NCI-H146 treated with DMSO at 0.1 percent for 48 hours (cell line): ENCODE data around the gene HOXD12.

Source experiments
- DNase-seq: peaks from one replicate; lab custom pipeline; 2025; ENCODE audit not compliant: unreplicated experiment; lab: John Stamatoyannopoulos, UW

The HOXD12 gene

GRCh38 chr2:176118601-176119339 is 19.2 kb downstream of the HOXD12 start:
- no peak for DNase-seq

GRCh38 chr2:176120364-176121189 is 21.0 kb downstream of the HOXD12 start:
- no peak for DNase-seq

- no peak for DNase-seq
These were observed 21.8 kb downstream of the HOXD12 start for GRCh38 chr2:176121190-176122051.

GRCh38 chr2:176122052-176122682 is 22.6 kb downstream of the HOXD12 start:
- DNase-seq, result no peak

- no peak for DNase-seq
These were observed 23.3 kb downstream of the HOXD12 start, which contains the start of gene HOXD9 for GRCh38 chr2:176122683-176123410. Gene HOXD9, plus strand, starts transcription at chr2:176122719. Its CDS starts 50 bp downstream, at chr2:176122769.

- no peak for DNase-seq
These were observed 24.0 kb downstream of the HOXD12 start for GRCh38 chr2:176123411-176124109.

GRCh38 chr2:176124110-176124946 is 24.7 kb downstream of the HOXD12 start:
- DNase-seq, result no peak

GRCh38 chr2:176124947-176125771 is 25.6 kb downstream of the HOXD12 start:
- DNase-seq, result no peak

GRCh38 chr2:176125772-176126054 is 26.1 kb downstream of the HOXD12 start:
- no peak for DNase-seq

- DNase-seq, result no peak
These were observed 27.6 kb downstream of the HOXD12 start for GRCh38 chr2:176126929-176127773.

- DNase-seq, result no peak
These were observed 28.1 kb downstream of the HOXD12 start for GRCh38 chr2:176127774-176128072.

- DNase-seq, result no peak
These were observed 28.8 kb downstream of the HOXD12 start for GRCh38 chr2:176128172-176128981.

- DNase-seq, result no peak
These were observed 29.6 kb downstream of the HOXD12 start, which contains the start of gene HOXD8 for GRCh38 chr2:176128982-176129796. Gene HOXD8, plus strand, starts transcription at chr2:176129705. Its CDS starts 662 bp downstream, at chr2:176130367.

- DNase-seq, result no peak
These were observed 30.2 kb downstream of the HOXD12 start for GRCh38 chr2:176129813-176130146.

- DNase-seq, result no peak
These were observed 30.8 kb downstream of the HOXD12 start for GRCh38 chr2:176130147-176130956.
